Nephron (organoid): Measurements from ENCODE around the gene CFAP20DC.

Source experiments
- H3K27ac Mint-ChIP-seq, 3 experiments: 2 replicates each; pipeline ENCODE4 v1.8.0; 2020; ENCODE audit warnings: mixed read lengths in 3 of 3, mild to moderate bottlenecking in 2 of 3, moderate library complexity in 1 of 3
- H3K27me3 Mint-ChIP-seq: 2 replicates; pipeline ENCODE4 v1.8.0; 2021; ENCODE audit warnings: low read depth, mild to moderate bottlenecking, moderate library complexity, mixed read lengths
- H3K36me3 Mint-ChIP-seq: 2 replicates; pipeline ENCODE4 v1.8.0; 2020; ENCODE audit warnings: low read depth, mixed read lengths
- H3K4me1 Mint-ChIP-seq: 2 replicates; pipeline ENCODE4 v1.8.0; 2020; ENCODE audit warnings: mixed read lengths
- H3K4me3 Mint-ChIP-seq, 3 experiments: 2 replicates each; pipeline ENCODE4 v1.8.0; 2020; ENCODE audit warnings: mild to moderate bottlenecking in 3 of 3, mixed read lengths in 3 of 3, moderate library complexity in 2 of 3
- H3K9me3 Mint-ChIP-seq: 2 replicates; pipeline ENCODE4 v1.8.0; 2020; ENCODE audit warnings: mixed read lengths
- CTCF ChIP-seq, 3 experiments: fragments of 200-600 bp; sonication (generic); IDR thresholded peaks; one replicate each; pipeline ENCODE4 v1.5.0; 2021; ENCODE audit warnings: antibody characterized with exemption in 3 of 3; ENCODE audit not compliant: unreplicated experiment in 3 of 3

CFAP20DC gene

DNA sequence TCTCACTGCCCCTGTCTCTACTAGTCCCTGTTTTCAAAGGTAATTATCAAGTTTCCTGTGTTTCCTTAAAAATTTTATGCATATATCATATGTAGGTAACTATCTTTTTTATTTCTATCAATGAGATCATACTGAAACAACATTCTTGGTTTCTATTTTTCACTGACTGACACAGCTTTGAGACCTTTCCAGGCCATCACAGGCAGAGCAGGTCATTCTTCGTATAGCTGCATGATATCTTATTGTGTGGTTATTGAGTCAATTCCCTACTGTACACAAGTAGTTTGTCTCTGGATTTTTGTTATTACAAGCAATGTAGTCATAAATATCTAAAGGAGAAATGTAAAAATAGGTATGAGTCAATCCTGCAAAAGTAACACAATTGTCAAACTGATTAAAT, 169.6 kb downstream of the CFAP20DC start:
- no peaks in the 10 kb centered on the region for H3K9me3 Mint-ChIP-seq
- no peak overlapping the region for H3K27ac Mint-ChIP-seq
- no peak overlapping the region for H3K4me3 Mint-ChIP-seq
- H3K36me3 Mint-ChIP-seq = no peaks in the 10 kb centered on the region
- no peak for TF ChIP-seq CTCF (IDR thresholded peaks at IDR 0.05; ENCODE audit: unreplicated experiment in 3 of 3)
- peaks cover 4% of the 10 kb centered on the region for H3K4me1 Mint-ChIP-seq
- no peaks in the 10 kb centered on the region for H3K27me3 Mint-ChIP-seq

DNA sequence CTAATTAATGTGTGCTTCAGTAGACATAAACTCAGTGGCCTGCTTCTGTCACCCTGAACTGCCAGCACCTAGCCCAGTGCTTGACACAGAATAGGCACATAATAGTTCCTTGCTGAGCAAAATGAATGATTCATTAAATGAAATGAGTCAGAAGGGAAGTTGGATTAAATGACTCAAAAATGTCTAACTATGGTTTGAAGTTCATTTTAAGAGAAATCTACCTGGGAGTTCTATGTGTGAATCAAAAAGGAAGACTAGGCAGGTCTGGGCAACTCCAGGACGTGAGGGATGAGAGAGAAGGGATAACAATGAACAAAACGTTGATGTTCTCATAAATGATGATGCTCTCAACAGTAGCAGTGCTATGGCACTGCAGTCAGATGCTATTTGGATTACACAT, 175.0 kb downstream of the CFAP20DC start:
- Mint-ChIP-seq H3K27me3 (no peaks in the 10 kb centered on the region), H3K4me1 (no peaks in the 10 kb centered on the region), H3K4me3 (no peak overlapping the region), H3K9me3 (no peaks in the 10 kb centered on the region), H3K36me3 (no peaks in the 10 kb centered on the region), H3K27ac (no peak overlapping the region)
- no peak for TF ChIP-seq CTCF (IDR thresholded peaks at IDR 0.05; ENCODE audit: unreplicated experiment in 3 of 3)

GRCh38 chr3:58874248-58874741, 175.5 kb downstream of the CFAP20DC start:
- Mint-ChIP-seq H3K4me1 (no peaks in the 10 kb centered on the region), H3K27ac (peak overlapping the region in 1 of 3 experiments; percentile 14), H3K4me3 (no peak overlapping the region), H3K9me3 (no peaks in the 10 kb centered on the region), H3K27me3 (no peaks in the 10 kb centered on the region), H3K36me3 (no peaks in the 10 kb centered on the region)
- TF ChIP-seq CTCF (IDR thresholded peaks at IDR 0.05; ENCODE audit: unreplicated experiment in 3 of 3) = no peak

GRCh38 chr3:58868097-58868779, 181.6 kb downstream of the CFAP20DC start:
- no peaks in the 10 kb centered on the region for H3K4me1 Mint-ChIP-seq
- H3K27me3 Mint-ChIP-seq = no peaks in the 10 kb centered on the region
- TF ChIP-seq CTCF (IDR thresholded peaks at IDR 0.05; ENCODE audit: unreplicated experiment in 3 of 3) = no peak

DNA sequence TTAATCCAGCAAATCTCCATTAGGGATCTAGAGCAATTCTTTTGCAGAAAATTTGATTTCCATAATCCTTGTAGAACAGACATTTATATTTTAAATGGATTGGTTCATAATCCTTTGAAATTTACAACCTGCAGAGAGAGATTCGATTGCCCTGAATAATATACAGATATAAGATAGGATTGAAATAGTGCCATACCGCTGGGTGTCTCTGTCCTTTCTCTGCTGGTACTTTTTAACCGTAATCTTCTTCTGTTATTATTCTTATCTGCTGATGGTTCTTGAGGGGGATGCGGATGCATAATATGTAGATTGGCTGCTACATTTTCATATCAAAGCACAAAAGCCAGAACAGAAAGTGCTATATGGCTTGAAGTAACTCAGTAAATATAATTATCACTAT, 182.2 kb downstream of the CFAP20DC start:
- no peak overlapping the region for H3K4me3 Mint-ChIP-seq
- H3K9me3 Mint-ChIP-seq = no peaks in the 10 kb centered on the region
- no peaks in the 10 kb centered on the region for H3K27me3 Mint-ChIP-seq
- H3K4me1 Mint-ChIP-seq = no peaks in the 10 kb centered on the region
- TF ChIP-seq CTCF (IDR thresholded peaks at IDR 0.05; ENCODE audit: unreplicated experiment in 3 of 3) = no peak
- no peaks in the 10 kb centered on the region for H3K36me3 Mint-ChIP-seq
- H3K27ac Mint-ChIP-seq = no peak overlapping the region

More at GRCh38 chr3:58868097-58868779, 181.6 kb downstream of the CFAP20DC start:
- H3K4me3 Mint-ChIP-seq = no peak overlapping the region
- H3K36me3 Mint-ChIP-seq = no peaks in the 10 kb centered on the region
- no peaks in the 10 kb centered on the region for H3K9me3 Mint-ChIP-seq
- H3K27ac Mint-ChIP-seq = no peak overlapping the region

GRCh38 chr3:58866079-58866478, 183.7 kb downstream of the CFAP20DC start:
- no peaks in the 10 kb centered on the region for H3K27me3 Mint-ChIP-seq
- no peaks in the 10 kb centered on the region for H3K4me1 Mint-ChIP-seq
- TF ChIP-seq CTCF (IDR thresholded peaks at IDR 0.05; ENCODE audit: unreplicated experiment in 3 of 3) = no peak
- H3K4me3 Mint-ChIP-seq = no peak overlapping the region
- no peak overlapping the region for H3K27ac Mint-ChIP-seq
- no peaks in the 10 kb centered on the region for H3K9me3 Mint-ChIP-seq
- H3K36me3 Mint-ChIP-seq = no peaks in the 10 kb centered on the region
